HG03457 (cell line): ENCODE data around the gene PRMT5.

ENCODE experiments used
- ATAC-seq: cut with Tn5 transposase; IDR thresholded peaks from one replicate; pipeline ENCODE4 v1.9.1; 2021; ENCODE audit warnings: moderate number of reproducible peaks; ENCODE audit not compliant: unreplicated experiment

The PRMT5 gene

DNA sequence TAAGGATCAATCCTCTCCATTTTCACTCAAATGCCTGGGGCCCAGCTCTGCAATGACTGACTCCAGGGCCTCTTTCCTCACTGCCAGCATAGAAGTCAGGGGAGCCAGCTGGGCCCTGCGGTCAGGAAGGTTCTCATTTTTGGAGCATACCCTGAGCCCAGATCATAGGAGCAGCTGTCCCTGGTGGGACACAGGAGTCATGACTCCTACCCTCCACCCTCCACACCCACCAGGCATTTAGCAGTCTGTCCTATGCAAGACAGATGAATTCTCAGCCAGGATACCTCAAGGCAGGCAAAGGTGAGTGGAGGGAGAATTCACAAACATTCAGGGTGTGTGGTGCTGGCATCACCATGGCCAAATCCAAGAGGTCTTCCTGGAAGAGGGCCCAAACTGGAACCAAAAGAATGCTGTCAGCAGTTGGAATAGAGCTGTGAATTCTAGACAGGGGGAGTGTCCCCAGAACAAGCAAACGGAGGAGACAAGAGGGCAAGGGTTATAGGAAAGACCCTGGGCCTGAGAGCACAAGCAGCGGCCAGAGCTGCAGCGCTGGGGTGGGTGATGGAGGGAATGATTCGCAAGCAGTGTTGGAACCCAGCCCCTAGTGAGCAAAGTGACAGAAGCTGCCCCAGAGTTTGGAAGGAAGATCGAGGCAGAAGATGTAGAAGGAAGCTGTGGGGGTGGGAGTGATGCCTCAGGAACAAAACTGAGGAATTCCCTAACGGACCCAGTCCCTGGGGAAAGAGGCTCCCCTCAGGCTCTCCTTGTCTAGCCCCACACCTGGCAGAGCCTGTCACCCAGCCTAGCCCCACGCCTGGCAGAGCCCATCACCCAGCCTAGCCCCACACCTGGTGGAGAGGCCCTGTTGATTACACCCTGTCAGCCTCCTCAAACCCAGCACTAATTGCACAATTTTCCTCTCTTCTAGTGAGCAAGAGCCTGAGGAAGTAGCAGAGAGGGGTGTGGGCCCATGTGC is 50.6 kb downstream of the PRMT5 start:
- ATAC-seq = no peak

DNA sequence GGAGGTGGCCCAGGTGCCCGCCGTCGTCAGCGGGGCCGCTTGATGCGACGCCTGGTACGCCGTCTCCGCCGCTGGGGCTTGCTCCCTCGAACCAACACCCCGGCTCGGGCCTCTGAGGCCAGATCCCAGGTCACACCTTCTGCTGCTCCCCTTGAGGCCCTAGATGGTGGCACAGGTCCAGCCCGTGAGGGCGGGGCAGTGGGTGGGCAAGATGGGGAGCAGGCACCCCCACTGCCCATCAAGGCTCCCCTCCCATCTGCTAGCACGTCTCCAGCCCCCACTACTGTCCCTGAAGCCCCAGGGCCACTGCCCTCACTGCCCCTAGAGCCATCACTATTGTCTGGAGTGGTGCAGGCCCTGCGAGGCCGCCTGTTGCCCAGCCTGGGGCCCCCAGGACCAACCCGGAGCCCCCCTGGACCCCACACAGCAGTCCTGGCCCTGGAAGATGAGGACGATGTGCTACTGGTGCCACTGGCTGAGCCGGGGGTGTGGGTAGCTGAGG is 52.1 kb downstream of the PRMT5 start:
- no peak for ATAC-seq

DNA sequence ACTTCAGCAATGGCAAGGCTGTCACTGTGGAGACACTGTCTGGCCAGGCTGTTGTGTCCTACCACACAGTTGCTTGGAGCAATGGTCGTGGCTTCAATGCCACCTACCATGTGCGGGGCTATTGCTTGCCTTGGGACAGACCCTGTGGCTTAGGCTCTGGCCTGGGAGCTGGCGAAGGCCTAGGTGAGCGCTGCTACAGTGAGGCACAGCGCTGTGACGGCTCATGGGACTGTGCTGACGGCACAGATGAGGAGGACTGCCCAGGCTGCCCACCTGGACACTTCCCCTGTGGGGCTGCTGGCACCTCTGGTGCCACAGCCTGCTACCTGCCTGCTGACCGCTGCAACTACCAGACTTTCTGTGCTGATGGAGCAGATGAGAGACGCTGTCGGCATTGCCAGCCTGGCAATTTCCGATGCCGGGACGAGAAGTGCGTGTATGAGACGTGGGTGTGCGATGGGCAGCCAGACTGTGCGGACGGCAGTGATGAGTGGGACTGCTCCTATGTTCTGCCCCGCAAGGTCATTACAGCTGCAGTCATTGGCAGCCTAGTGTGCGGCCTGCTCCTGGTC is 53.3 kb downstream of the PRMT5 start:
- no peak for ATAC-seq

DNA sequence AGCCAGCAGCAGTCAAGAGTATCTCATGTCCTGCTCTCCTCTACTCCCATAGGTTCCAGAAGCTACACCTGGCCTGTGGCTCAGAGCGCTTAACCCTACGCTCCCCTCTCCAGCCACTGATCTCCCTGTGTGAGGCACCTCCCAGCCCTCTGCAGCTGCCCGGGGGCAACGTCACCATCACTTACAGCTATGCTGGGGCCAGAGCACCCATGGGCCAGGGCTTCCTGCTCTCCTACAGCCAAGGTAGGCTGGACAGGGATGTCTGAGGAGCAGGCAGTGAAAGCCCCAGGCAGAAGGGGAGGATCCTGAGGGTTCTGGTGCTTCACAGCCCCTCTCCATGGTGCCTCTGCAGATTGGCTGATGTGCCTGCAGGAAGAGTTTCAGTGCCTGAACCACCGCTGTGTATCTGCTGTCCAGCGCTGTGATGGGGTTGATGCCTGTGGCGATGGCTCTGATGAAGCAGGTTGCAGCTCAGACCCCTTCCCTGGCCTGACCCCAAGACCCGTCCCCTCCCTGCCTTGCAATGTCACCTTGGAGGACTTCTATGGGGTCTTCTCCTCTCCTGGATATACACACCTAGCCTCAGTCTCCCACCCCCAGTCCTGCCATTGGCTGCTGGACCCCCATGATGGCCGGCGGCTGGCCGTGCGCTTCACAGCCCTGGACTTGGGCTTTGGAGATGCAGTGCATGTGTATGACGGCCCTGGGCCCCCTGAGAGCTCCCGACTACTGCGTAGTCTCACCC is 54.0 kb downstream of the PRMT5 start:
- no peak for ATAC-seq

DNA sequence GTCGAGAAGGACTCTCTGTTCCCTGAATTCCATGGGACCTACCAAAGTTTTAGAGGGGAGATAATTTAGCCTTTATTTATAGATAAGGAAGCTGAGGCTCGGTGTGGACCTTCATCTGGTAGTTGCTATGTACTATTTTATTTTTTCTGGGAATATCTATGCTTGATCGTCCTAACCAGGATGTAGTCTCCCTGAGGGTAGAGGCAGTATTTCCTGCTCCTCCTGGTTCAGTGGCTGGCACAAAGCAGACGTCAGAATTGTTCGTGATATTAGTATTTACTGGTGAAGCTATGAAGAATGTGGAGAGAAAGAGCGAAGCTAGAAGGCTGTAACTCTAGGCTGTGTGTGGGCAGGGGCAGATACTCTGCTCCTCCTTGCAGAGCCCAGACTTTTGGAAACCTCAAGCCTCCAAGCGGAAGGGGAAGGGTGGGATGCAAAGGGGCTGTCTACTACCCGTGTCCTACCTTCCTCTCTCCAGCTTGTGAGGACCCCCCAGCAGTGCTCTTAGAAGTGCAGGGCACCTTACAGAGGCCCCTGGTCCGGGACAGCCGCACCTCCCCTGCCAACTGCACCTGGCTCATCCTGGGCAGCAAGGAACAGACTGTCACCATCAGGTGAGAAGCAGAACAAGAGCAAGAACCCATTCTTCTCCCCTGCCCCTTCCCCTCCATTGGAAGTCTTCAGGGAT is 56.2 kb downstream of the PRMT5 start:
- ATAC-seq = no peak

DNA sequence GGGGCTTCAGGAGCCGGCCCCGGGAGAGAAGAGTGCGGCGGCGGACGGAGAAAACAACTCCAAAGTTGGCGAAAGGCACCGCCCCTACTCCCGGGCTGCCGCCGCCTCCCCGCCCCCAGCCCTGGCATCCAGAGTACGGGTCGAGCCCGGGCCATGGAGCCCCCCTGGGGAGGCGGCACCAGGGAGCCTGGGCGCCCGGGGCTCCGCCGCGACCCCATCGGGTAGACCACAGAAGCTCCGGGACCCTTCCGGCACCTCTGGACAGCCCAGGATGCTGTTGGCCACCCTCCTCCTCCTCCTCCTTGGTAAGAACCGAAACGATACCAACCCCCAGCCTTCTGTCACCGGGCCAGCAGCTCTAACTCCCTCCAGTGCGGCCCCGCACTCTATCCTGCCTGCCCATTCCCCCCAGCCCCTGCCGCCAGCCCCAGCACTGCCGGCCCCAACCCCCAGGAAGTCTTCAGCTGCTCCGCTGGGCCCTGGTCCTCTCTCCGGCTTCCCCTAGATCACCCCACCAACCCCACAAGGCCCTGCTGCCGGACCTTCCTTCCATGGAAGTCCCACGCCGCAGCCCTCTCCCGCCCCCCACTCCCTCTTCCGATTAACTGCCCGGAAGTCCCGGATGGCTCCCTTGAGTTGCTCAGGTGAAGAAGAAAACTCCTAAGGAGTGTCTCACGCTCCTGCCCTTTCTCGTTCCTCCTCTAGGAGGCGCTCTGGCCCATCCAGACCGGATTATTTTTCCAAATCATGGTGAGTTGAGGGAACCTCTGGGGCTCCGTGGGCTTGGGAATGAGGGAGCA is 56.9 kb downstream of the PRMT5 start:
- ATAC-seq = peak; percentile 5

DNA sequence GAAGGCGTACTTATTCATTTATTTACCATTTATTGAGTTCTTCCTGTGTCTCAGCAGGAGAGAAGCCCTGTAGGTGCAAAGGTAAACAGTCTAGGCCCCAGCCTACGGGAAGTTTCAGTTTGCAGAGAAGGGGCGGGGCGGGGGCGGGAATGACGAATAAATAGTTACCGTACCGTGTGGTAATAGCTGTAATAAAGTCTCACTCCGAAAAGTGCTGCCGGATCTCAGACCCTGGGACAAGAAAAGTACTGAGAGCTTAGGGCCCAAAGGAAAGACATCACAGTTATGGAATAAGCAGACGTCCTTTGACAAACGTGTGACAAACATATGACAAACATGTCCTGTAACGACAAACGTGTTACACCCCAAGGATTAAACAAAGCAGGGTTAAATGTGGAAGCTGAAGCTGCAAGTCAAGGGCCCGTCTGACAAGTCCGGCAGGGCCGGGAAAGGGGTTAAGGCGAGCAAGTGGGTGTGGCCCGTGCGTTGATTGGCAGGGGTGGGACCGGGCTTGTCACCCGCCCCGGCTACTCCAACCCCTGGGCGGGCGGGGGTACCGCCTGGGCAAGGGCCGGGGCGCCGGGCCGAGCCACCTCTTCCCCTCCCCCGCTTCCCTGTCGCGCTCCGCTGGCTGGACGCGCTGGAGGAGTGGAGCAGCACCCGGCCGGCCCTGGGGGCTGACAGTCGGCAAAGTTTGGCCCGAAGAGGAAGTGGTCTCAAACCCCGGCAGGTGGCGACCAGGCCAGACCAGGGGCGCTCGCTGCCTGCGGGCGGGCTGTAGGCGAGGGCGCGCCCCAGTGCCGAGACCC is 57.7 kb downstream of the PRMT5 start, which contains the start of gene LRP10:
Gene LRP10, plus strand, starts transcription at position 517 of the 809 bp plus-strand sequence. CDS start 564 bp downstream, outside the sequence.
- peak; percentile 64 for ATAC-seq

DNA sequence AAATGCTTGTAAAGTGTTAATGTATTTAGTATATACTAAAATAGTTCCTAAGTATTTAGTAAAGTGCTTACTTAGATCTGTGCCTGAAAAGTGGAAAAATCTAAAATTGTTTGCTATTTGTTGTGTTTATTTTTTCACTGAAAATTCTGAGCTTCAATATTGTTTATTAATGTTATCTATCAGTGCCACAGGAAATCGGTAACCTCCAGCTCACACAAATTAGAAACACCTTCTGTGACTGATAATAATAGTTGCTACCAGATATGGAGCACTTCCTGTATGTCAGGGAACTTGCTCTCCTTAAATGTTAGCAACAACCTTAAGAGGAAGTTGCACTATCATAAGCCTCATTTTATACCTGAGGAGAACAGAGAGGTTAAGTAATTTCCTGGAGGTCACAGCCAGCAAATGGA is 58.4 kb downstream of the PRMT5 start:
- peak; percentile 21 for ATAC-seq
